ENCODE measurements around the gene BANP.
A peak's percentile ranks its signal among the peaks of the same experiment; 100 is the strongest.

Gene BANP

GRCh38 chr16:87948119-87948545 lies 3.1 kb upstream of the BANP start:
- no peak overlapping the region for H2AFZ ChIP-seq (ENCODE audit: low read depth)
- no peaks in the 10 kb centered on the region for H3K36me3 ChIP-seq (ENCODE audit: insufficient read depth)
- no peak overlapping the region for H3K9ac ChIP-seq
- H4K20me1 ChIP-seq (ENCODE audit: insufficient read depth), result no peaks in the 10 kb centered on the region
- H3K4me3 ChIP-seq (IDR thresholded peaks at IDR 0.05; ENCODE audit: insufficient read depth, low read depth, low read length), result no peak overlapping the region
- peaks cover 5% of the 10 kb centered on the region; the same call in 1 of the 2 replicates for H3K27me3 ChIP-seq (ENCODE audit: insufficient read depth, low read depth)
- peaks cover 8% of the 10 kb centered on the region for H3K4me1 ChIP-seq (ENCODE audit: low read depth, poor library complexity, severe bottlenecking)
- H3K4me2 ChIP-seq, result no peak overlapping the region
- TF ChIP-seq CTCF (conservative IDR thresholded peaks at IDR 0.05; ENCODE audit: low read depth, low read length), result no peak
- peaks cover 14% of the 10 kb centered on the region; the same call in 1 of the 2 replicates for H3K79me2 ChIP-seq (ENCODE audit: insufficient read depth, low read depth)
- no peak overlapping the region for H3K27ac ChIP-seq

- TF ChIP-seq CTCF (conservative IDR thresholded peaks at IDR 0.05; ENCODE audit: low read depth, low read length), result no peak
- H3K27me3 ChIP-seq (ENCODE audit: insufficient read depth, low read depth), result peaks cover 5% of the 10 kb centered on the region; the same call in 1 of the 2 replicates
- H3K36me3 ChIP-seq (ENCODE audit: insufficient read depth), result no peaks in the 10 kb centered on the region
- H2AFZ ChIP-seq (ENCODE audit: low read depth), result no peak overlapping the region
- H3K9ac ChIP-seq, result no peak overlapping the region
- peaks cover 19% of the 10 kb centered on the region; the same call in 1 of the 2 replicates for H3K79me2 ChIP-seq (ENCODE audit: insufficient read depth, low read depth)
- peaks cover 10% of the 10 kb centered on the region for H3K4me1 ChIP-seq (ENCODE audit: low read depth, poor library complexity, severe bottlenecking)
- no peak overlapping the region for H3K27ac ChIP-seq
- no peak overlapping the region for H3K4me3 ChIP-seq (IDR thresholded peaks at IDR 0.05; ENCODE audit: insufficient read depth, low read depth, low read length)
- H4K20me1 ChIP-seq (ENCODE audit: insufficient read depth), result no peaks in the 10 kb centered on the region
- H3K4me2 ChIP-seq, result no peak overlapping the region
These were observed 2.5 kb upstream of the BANP start for GRCh38 chr16:87948735-87949070.

GRCh38 chr16:87949071-87949744 lies 2.0 kb upstream of the BANP start:
- Histone ChIP-seq H3K4me3 (IDR thresholded peaks at IDR 0.05; ENCODE audit: insufficient read depth, low read depth, low read length) (no peak overlapping the region), H2AFZ (ENCODE audit: low read depth) (no peak overlapping the region), H3K4me1 (ENCODE audit: low read depth, poor library complexity, severe bottlenecking) (peaks cover 15% of the 10 kb centered on the region), H3K79me2 (ENCODE audit: insufficient read depth, low read depth) (peaks cover 24% of the 10 kb centered on the region; the same call in 1 of the 2 replicates), H3K36me3 (ENCODE audit: insufficient read depth) (no peaks in the 10 kb centered on the region), H4K20me1 (ENCODE audit: insufficient read depth) (no peaks in the 10 kb centered on the region), H3K4me2 (no peak overlapping the region), H3K27me3 (ENCODE audit: insufficient read depth, low read depth) (peaks cover 5% of the 10 kb centered on the region; the same call in 1 of the 2 replicates), H3K9ac (no peak overlapping the region), H3K27ac (no peak overlapping the region)
- no peak for TF ChIP-seq CTCF (conservative IDR thresholded peaks at IDR 0.05; ENCODE audit: low read depth, low read length)

- peaks cover 39% of the 10 kb centered on the region; the same call in 1 of the 2 replicates for H3K79me2 ChIP-seq (ENCODE audit: insufficient read depth, low read depth)
- no peaks in the 10 kb centered on the region for H3K36me3 ChIP-seq (ENCODE audit: insufficient read depth)
- peak overlapping the region; percentile 41; the same call in 1 of the 2 replicates for H2AFZ ChIP-seq (ENCODE audit: low read depth)
- H3K9ac ChIP-seq, result peak overlapping the region; percentile 98
- peak overlapping the region; percentile 90 for H3K27ac ChIP-seq
- no peak overlapping the region for H3K4me3 ChIP-seq (IDR thresholded peaks at IDR 0.05; ENCODE audit: insufficient read depth, low read depth, low read length)
- no peaks in the 10 kb centered on the region for H4K20me1 ChIP-seq (ENCODE audit: insufficient read depth)
- H3K4me1 ChIP-seq (ENCODE audit: low read depth, poor library complexity, severe bottlenecking), result peaks cover 42% of the 10 kb centered on the region
- TF ChIP-seq CTCF (conservative IDR thresholded peaks at IDR 0.05; ENCODE audit: low read depth, low read length), result no peak; the same call in 1 of the 2 replicates
- H3K4me2 ChIP-seq, result peak overlapping the region; percentile 82
- no peaks in the 10 kb centered on the region for H3K27me3 ChIP-seq (ENCODE audit: insufficient read depth, low read depth)
These were observed 611 bp downstream of the BANP start for GRCh38 chr16:87951552-87952538.

Measured in KMS-11 (cell line).